HEK293T (cell line): ENCODE data around the gene NRIP1.

ENCODE experiments used
- ARNT ChIP-seq: fragments of 450-650 bp; IDR thresholded peaks from 2 replicates; pipeline ENCODE4 v1.6.1; 2017; ENCODE audit warnings: mild to moderate bottlenecking
- BHLHE40 ChIP-seq: fragments of 450-650 bp; IDR thresholded peaks from 2 replicates; pipeline ENCODE4 v1.6.1; 2016; ENCODE audit warnings: mild to moderate bottlenecking, moderate library complexity, borderline replicate concordance
- CTBP1 ChIP-seq: fragments of 450-650 bp; IDR thresholded peaks from 2 replicates; pipeline ENCODE4 v1.6.1; 2016; ENCODE audit warnings: borderline replicate concordance
- ELF4 ChIP-seq: fragments of 450-650 bp; IDR thresholded peaks from 2 replicates; pipeline ENCODE4 v1.6.1; 2017; ENCODE audit warnings: antibody characterized with exemption
- FOXA1 ChIP-seq: fragments of 450-650 bp; IDR thresholded peaks from 2 replicates; pipeline ENCODE4 v1.6.1; 2016; ENCODE audit warnings: mild to moderate bottlenecking
- FOXM1 ChIP-seq: fragments of 450-650 bp; IDR thresholded peaks from 2 replicates; pipeline ENCODE4 v1.6.1; 2017; ENCODE audit warnings: mild to moderate bottlenecking, borderline replicate concordance
- L3MBTL2 ChIP-seq: fragments of 450-650 bp; conservative IDR thresholded peaks from 2 replicates; pipeline ENCODE4 v1.6.1; 2016; ENCODE audit warnings: mild to moderate bottlenecking
- LEF1 ChIP-seq: fragments of 450-650 bp; IDR thresholded peaks from 2 replicates; pipeline ENCODE4 v1.6.1; 2017; ENCODE audit warnings: mild to moderate bottlenecking, borderline replicate concordance
- NFRKB ChIP-seq: fragments of 450-650 bp; IDR thresholded peaks from 2 replicates; pipeline ENCODE4 v1.6.1; 2016; ENCODE audit warnings: mild to moderate bottlenecking, moderate library complexity
- PKNOX1 ChIP-seq: fragments of 450-650 bp; IDR thresholded peaks from 2 replicates; pipeline ENCODE4 v1.6.1; 2016
- SP1 ChIP-seq: fragments of 450-650 bp; IDR thresholded peaks from 2 replicates; pipeline ENCODE4 v1.6.1; 2017
- SUZ12 ChIP-seq: fragments of 450-650 bp; IDR thresholded peaks from 2 replicates; pipeline ENCODE4 v1.6.1; 2016; ENCODE audit warnings: mild to moderate bottlenecking
- TARDBP ChIP-seq: fragments of 450-650 bp; IDR thresholded peaks from 2 replicates; pipeline ENCODE4 v1.6.1; 2016
- ZNF384 ChIP-seq: fragments of 450-650 bp; IDR thresholded peaks from 2 replicates; pipeline ENCODE4 v1.6.1; 2016

DNA sequence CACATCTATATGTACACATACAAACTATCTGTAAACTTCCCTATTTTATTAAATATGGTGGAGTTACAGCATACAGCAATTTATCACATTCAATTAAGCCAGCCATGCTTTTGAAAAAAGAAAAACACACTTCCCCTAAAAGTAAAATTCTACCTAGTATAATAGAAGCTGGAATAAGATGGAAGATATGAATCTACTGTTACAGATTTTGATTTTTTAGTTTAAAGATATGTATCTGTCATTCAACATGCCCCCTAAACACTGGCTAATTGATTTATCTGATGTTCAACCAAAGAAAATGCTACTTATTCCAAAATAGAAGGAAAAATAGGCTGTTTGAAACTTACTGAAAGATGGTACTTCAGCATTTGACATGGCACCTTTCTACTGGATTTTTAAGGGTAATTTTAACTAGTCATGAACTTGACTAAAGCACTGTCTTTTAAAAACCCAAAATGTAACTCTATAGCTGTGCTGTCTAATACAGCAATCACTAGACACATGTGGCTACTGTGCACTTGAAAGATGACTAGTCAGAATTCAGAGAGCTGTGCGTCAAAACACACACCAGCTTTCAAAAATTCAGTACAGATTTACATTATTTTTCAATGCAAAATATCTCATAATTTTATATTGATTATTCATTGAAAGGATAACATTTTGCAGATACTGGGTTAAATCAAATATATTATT lies 25.0 kb downstream of the NRIP1 start:
- TF ChIP-seq PKNOX1 (no peak), TARDBP (no peak), BHLHE40 (no peak), SP1 (no peak), NFRKB (no peak), ZNF384 (no peak), ELF4 (no peak), ARNT (no peak), L3MBTL2 (no peak), SUZ12 (no peak), FOXM1 (no peak), FOXA1 (no peak), LEF1 (no peak), CTBP1 (no peak)
